GM12892 (cell line): ENCODE data around the gene GOLGA6B.
"Not testable (repeated sequence)": the region's sequence is repeated elsewhere in the genome, so short reads cannot be mapped to it uniquely, and the experiment has no call there.

Experiments used
- DNase-seq: peaks from one replicate; pipeline ENCODE4 v3.0.0; 2011; ENCODE audit not compliant: insufficient read length
- FAIRE-seq: peaks from 2 replicates; lab custom pipeline; 2011; peaks lifted over from hg19 to GRCh38; lab: Jason Lieb, UNC
- POLR2A ChIP-seq: IDR thresholded peaks from 2 replicates; pipeline ENCODE4 v1.6.1; 2011; ENCODE audit warnings: low read depth, low read length, control low read depth
- POLR2AphosphoS5 ChIP-seq: IDR thresholded peaks from 2 replicates; pipeline ENCODE4 v1.6.1; 2011; ENCODE audit warnings: low read depth, low read length, control low read depth
- TAF1 ChIP-seq: IDR thresholded peaks from 2 replicates; pipeline ENCODE4 v1.6.1; 2011; ENCODE audit warnings: low read depth, mild to moderate bottlenecking, control low read depth, low read length, borderline replicate concordance

Gene GOLGA6B

GRCh38 chr15:72688697-72689096 lies 34.2 kb downstream of the GOLGA6B start:
- FAIRE-seq = no peak
- TF ChIP-seq TAF1 (no peak), POLR2A (no peak), POLR2AphosphoS5 (no peak)
- DNase-seq = no peak

- no peak for FAIRE-seq
- DNase-seq = no peak
- TF ChIP-seq POLR2A (no peak), POLR2AphosphoS5 (no peak), TAF1 (no peak)
These were observed 36.4 kb downstream of the GOLGA6B start for GRCh38 chr15:72690938-72691337.

- TF ChIP-seq POLR2AphosphoS5 (no peak), POLR2A (no peak), TAF1 (no peak)
- DNase-seq (no peak), FAIRE-seq (no peak)
These were observed 44.4 kb downstream of the GOLGA6B start for GRCh38 chr15:72698938-72699337.

- DNase-seq = no peak
- TF ChIP-seq TAF1 = no peak
- no peak for TF ChIP-seq POLR2AphosphoS5
- TF ChIP-seq POLR2A = no peak
- no peak for FAIRE-seq
These were observed 45.6 kb downstream of the GOLGA6B start for GRCh38 chr15:72700076-72700475.

- FAIRE-seq (no peak), DNase-seq (no peak)
- no peak for TF ChIP-seq POLR2A
- TF ChIP-seq POLR2AphosphoS5 = no peak
- no peak for TF ChIP-seq TAF1
These were observed 51.8 kb downstream of the GOLGA6B start for GRCh38 chr15:72706266-72706665.

GRCh38 chr15:72708551-72709303 lies 54.2 kb downstream of the GOLGA6B start:
- DNase-seq, FAIRE-seq: not testable (repeated sequence)
